ENCODE results near the gene ZNF232.
A peak's percentile ranks its signal among the peaks of the same experiment; 100 is the strongest.
"Not testable (repeated sequence)": the region's sequence is repeated elsewhere in the genome, so short reads cannot be mapped to it uniquely, and the experiment has no call there.

Gene ZNF232

DNA sequence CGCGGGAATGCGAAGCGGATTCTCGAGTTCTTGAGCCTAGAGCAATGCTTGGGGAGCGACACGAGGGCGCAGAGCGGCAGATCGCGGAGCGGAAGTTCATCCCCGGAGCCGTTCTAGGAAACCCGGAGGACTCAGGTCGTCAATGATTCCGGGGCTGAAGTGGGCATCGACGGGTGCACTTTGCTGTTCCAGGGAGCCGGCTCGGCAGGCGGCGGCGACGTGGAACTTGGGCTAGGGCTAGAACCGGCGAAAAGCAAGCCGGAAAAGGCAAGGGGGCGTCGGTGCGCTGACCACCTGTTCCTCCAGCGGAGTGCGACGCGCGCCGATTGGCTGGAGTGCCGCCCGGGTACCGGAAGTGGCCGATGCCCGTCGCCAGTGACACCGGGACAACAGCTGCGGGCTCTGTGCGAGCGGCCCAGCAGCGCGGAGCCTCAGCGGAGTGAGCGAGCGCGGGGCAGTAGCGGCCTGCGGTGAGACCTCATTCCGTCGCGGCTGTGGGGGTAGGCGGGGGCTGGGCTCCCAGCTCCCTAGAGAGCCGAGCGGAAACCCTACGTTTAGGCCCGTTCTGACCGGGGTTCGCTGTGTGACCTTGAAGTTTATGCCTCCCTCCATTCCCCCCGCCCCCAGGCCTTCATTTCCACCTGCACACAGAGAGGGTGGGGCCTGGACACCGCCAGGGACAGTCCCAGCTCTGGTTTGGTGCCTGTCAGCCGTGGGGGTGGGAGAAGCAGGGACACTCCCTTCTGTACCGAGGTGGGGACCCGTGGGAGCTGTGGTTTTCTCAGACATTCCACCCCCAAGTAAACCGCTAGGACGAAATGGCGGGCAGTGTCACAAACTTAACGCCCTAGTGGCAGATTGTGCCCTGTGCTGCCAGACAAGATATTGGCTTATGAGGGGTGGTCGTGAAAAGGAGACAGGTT is 33.3 kb downstream of the ZNF232 start, which contains the start of gene ZFP3:
ZFP3 (plus strand) TSS at position 362 of the 923 bp plus-strand sequence. CDS start 13,038 bp downstream, outside the sequence.
- Histone ChIP-seq H3K4me1 (ENCODE audit: control insufficient read depth, insufficient read depth, low read length) (peaks cover 13% of the 10 kb centered on the region), H3K4me3 (ENCODE audit: low read length) (peak within 1 kb of the TSS; percentile 90), H3K9ac (ENCODE audit: low read length) (peak within 1 kb of the TSS; percentile 81), H3K36me3 (ENCODE audit: control insufficient read depth, insufficient read depth, low read length, severe bottlenecking) (no peaks in the 10 kb centered on the region), H3K27me3 (replicated peaks; ENCODE audit: control insufficient read depth, insufficient read depth, low read length) (peaks cover 3% of the 10 kb centered on the region), H3K9me3 (ENCODE audit: control insufficient read depth, low read length) (no peaks in the 10 kb centered on the region)
- DNase-seq (ENCODE audit: low read depth): peak; percentile 46

- H3K27me3 ChIP-seq (replicated peaks; ENCODE audit: control insufficient read depth, insufficient read depth, low read length): peaks cover 3% of the 10 kb centered on the region
- peak overlapping the region; percentile 90 for H3K4me3 ChIP-seq (ENCODE audit: low read length)
- no peaks in the 10 kb centered on the region for H3K36me3 ChIP-seq (ENCODE audit: control insufficient read depth, insufficient read depth, low read length, severe bottlenecking)
- peaks cover 13% of the 10 kb centered on the region for H3K4me1 ChIP-seq (ENCODE audit: control insufficient read depth, insufficient read depth, low read length)
- no peak for DNase-seq (ENCODE audit: low read depth)
- peak overlapping the region; percentile 81 for H3K9ac ChIP-seq (ENCODE audit: low read length)
- no peaks in the 10 kb centered on the region for H3K9me3 ChIP-seq (ENCODE audit: control insufficient read depth, low read length)
Measured at GRCh38 chr17:5077781-5078105, 33.9 kb downstream of the ZNF232 start.

DNA sequence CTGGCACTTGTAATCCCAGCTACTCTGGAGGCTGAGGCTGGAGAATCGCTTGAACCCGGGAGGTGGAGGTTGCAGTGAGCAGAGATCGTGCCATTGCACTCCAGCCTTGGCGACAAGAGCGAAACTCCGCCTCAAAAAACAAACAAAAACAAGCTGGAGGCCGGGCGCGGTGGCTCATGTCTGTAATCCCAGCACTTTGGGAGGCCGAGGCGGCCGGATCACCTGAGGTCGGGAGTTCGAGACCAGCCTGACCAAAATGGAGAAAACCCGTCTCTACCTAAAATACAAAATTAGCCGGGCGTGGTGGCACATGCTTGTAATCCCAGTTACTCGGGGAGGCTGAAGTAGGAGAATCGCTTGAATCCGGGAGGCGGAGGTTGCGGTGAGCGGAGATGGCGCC is 34.4 kb downstream of the ZNF232 start:
- H3K9me3 ChIP-seq (ENCODE audit: control insufficient read depth, low read length); H3K36me3 ChIP-seq (ENCODE audit: control insufficient read depth, insufficient read depth, low read length, severe bottlenecking); DNase-seq (ENCODE audit: low read depth): not testable (repeated sequence)

DNA sequence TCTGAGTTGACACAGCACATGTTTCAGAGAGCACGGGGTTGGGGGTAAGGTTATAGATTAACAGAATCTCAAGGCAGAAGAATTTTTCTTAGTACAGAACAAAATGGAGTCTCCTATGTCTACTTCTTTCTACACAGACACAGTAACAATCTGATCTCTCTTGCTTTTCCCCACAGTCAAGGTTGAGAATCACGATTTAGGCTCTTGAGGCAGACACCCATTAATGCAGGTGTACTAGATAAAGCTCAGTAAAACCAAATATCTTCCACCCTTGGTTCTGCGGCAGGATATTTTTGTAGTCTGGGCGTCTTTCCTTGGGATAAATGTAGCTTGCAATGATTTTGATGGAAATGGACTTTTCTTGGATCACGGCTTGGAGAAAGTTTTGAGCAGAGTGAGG is 36.2 kb downstream of the ZNF232 start:
- H3K27me3 ChIP-seq (replicated peaks; ENCODE audit: control insufficient read depth, insufficient read depth, low read length): peaks cover 12% of the 10 kb centered on the region
- H3K9me3 ChIP-seq (ENCODE audit: control insufficient read depth, low read length); H3K36me3 ChIP-seq (ENCODE audit: control insufficient read depth, insufficient read depth, low read length, severe bottlenecking); DNase-seq (ENCODE audit: low read depth); H3K4me3 ChIP-seq (ENCODE audit: low read length); H3K9ac ChIP-seq (ENCODE audit: low read length): not testable (repeated sequence)
- H3K4me1 ChIP-seq (ENCODE audit: control insufficient read depth, insufficient read depth, low read length): peaks cover 13% of the 10 kb centered on the region

More for the DNA sequence above, 34.4 kb downstream of the ZNF232 start:
- peaks cover 13% of the 10 kb centered on the region for H3K4me1 ChIP-seq (ENCODE audit: control insufficient read depth, insufficient read depth, low read length)
- H3K4me3 ChIP-seq (ENCODE audit: low read length): peak overlapping the region; percentile 90
- H3K9ac ChIP-seq (ENCODE audit: low read length); H3K27me3 ChIP-seq (replicated peaks; ENCODE audit: control insufficient read depth, insufficient read depth, low read length): not testable (repeated sequence)

- no peak overlapping the region for H3K9ac ChIP-seq (ENCODE audit: low read length)
- peaks cover 12% of the 10 kb centered on the region for H3K27me3 ChIP-seq (replicated peaks; ENCODE audit: control insufficient read depth, insufficient read depth, low read length)
- H3K4me3 ChIP-seq (ENCODE audit: low read length): no peak overlapping the region
- H3K36me3 ChIP-seq (ENCODE audit: control insufficient read depth, insufficient read depth, low read length, severe bottlenecking): no peaks in the 10 kb centered on the region
- H3K9me3 ChIP-seq (ENCODE audit: control insufficient read depth, low read length): no peaks in the 10 kb centered on the region
- DNase-seq (ENCODE audit: low read depth): no peak
- H3K4me1 ChIP-seq (ENCODE audit: control insufficient read depth, insufficient read depth, low read length): no peaks in the 10 kb centered on the region
Measured at GRCh38 chr17:5069724-5070123, 42.0 kb downstream of the ZNF232 start.

DNA sequence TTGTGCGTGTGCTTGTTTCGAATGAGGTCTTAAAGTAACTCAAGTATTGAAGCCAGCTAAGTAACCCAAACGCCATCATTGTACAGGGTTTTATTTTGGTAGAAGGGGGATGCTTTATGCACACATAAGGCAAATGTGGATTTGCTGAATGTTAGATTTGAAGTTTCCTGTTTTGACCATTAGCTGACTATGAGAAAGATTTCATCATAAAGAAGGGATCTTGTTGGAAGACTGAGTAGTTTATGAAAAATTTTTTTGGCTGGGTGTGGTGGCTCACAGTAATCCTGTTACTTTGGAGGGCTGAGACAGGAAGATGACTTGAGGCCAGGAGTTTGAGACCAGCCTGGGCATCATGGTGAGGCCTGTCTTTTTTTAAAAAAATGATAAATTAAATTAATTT is 43.4 kb downstream of the ZNF232 start:
- DNase-seq (ENCODE audit: low read depth): peak; percentile 21
- H3K4me3 ChIP-seq (ENCODE audit: low read length): no peak overlapping the region
- H3K36me3 ChIP-seq (ENCODE audit: control insufficient read depth, insufficient read depth, low read length, severe bottlenecking): no peaks in the 10 kb centered on the region
- no peaks in the 10 kb centered on the region for H3K4me1 ChIP-seq (ENCODE audit: control insufficient read depth, insufficient read depth, low read length)
- no peaks in the 10 kb centered on the region for H3K9me3 ChIP-seq (ENCODE audit: control insufficient read depth, low read length)
- H3K9ac ChIP-seq (ENCODE audit: low read length): no peak overlapping the region
- peaks cover 8% of the 10 kb centered on the region for H3K27me3 ChIP-seq (replicated peaks; ENCODE audit: control insufficient read depth, insufficient read depth, low read length)

DNA sequence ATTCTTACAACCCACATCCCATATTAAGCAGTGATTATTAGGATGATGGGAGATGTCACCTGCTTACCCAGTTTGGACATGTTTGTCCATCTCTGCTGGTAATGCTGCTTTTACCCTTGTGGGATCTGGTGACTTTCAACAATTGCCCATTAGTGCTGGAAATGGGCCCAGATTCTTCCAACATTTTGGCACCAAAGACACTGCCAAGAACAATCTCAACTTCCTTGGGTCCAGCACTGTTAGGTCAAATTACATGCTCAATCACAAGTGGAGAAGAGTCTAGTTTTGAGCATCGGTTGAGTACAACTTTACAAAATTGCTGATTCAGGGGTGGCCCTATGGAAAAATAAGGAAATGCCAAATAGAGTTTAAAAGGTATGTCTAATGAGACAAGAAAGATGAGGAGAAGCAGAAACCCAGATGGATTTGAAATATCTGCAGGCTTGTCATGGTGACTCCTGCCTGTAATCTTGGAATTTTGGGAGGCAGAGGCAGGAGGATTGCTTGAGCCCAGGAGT is 46.4 kb downstream of the ZNF232 start:
- Histone ChIP-seq H3K9me3 (ENCODE audit: control insufficient read depth, low read length) (no peaks in the 10 kb centered on the region), H3K36me3 (ENCODE audit: control insufficient read depth, insufficient read depth, low read length, severe bottlenecking) (no peaks in the 10 kb centered on the region), H3K9ac (ENCODE audit: low read length) (no peak overlapping the region), H3K4me3 (ENCODE audit: low read length) (no peak overlapping the region), H3K27me3 (replicated peaks; ENCODE audit: control insufficient read depth, insufficient read depth, low read length) (no peaks in the 10 kb centered on the region), H3K4me1 (ENCODE audit: control insufficient read depth, insufficient read depth, low read length) (no peaks in the 10 kb centered on the region)
- DNase-seq (ENCODE audit: low read depth): peak; percentile 8
